HL-60 (cell line): ENCODE measurements around the gene PTPRK.

Source experiments
- DNase-seq, 2 experiments: peaks; one replicate each; pipeline ENCODE4 v3.0.0-alpha.2; 2010 to 2020; ENCODE audit warnings: low read depth in 1 of 2, low spot score in 1 of 2
- H3K27ac ChIP-seq: fragments of 250-450 bp; sonication (Bioruptor Pico); replicated peaks from 2 replicates; pipeline ENCODE4 v1.5.1; 2020; ENCODE audit warnings: mild to moderate bottlenecking, moderate library complexity
- H3K27me3 ChIP-seq: fragments of 250-450 bp; sonication (Bioruptor Pico); 2 replicates; pipeline ENCODE4 v1.5.1; 2021; ENCODE audit warnings: mild to moderate bottlenecking, moderate library complexity; ENCODE audit not compliant: insufficient read depth, poor library complexity, severe bottlenecking
- H3K4me3 ChIP-seq: replicated peaks from 2 replicates; pipeline ENCODE4 v1.5.1; 2011; ENCODE audit warnings: mild to moderate bottlenecking, control low read depth, low read length; ENCODE audit not compliant: insufficient read depth
- GABPA ChIP-seq: IDR thresholded peaks from 2 replicates; pipeline ENCODE4 v1.6.1; 2012; ENCODE audit warnings: low read depth
- POLR2AphosphoS5 ChIP-seq: IDR thresholded peaks from 2 replicates; pipeline ENCODE4 v1.6.1; 2012; ENCODE audit warnings: low read depth
- SPI1 ChIP-seq: IDR thresholded peaks from 2 replicates; pipeline ENCODE4 v1.6.1; 2012; ENCODE audit warnings: low read depth, mild to moderate bottlenecking, borderline replicate concordance
- TF ChIP-seq, protein P1 (sequence below): IDR thresholded peaks from one replicate; pipeline ENCODE4 v1.5.1; 2011; ENCODE audit warnings: low read length, control low read depth, inconsistent platforms; ENCODE audit not compliant: insufficient read depth
- TF ChIP-seq, protein P2 (sequence below): IDR thresholded peaks from 2 replicates; pipeline ENCODE4 v1.6.1; 2012; ENCODE audit warnings: low read depth; ENCODE audit not compliant: insufficient replicate concordance

PTPRK gene

GRCh38 chr6:128271527-128271926 lies 248.9 kb downstream of the PTPRK start:
- TF ChIP-seq GABPA = no peak
- TF ChIP-seq, protein P1, sequence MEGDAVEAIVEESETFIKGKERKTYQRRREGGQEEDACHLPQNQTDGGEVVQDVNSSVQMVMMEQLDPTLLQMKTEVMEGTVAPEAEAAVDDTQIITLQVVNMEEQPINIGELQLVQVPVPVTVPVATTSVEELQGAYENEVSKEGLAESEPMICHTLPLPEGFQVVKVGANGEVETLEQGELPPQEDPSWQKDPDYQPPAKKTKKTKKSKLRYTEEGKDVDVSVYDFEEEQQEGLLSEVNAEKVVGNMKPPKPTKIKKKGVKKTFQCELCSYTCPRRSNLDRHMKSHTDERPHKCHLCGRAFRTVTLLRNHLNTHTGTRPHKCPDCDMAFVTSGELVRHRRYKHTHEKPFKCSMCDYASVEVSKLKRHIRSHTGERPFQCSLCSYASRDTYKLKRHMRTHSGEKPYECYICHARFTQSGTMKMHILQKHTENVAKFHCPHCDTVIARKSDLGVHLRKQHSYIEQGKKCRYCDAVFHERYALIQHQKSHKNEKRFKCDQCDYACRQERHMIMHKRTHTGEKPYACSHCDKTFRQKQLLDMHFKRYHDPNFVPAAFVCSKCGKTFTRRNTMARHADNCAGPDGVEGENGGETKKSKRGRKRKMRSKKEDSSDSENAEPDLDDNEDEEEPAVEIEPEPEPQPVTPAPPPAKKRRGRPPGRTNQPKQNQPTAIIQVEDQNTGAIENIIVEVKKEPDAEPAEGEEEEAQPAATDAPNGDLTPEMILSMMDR = no peak
- Histone ChIP-seq H3K27me3 (no peaks in the 10 kb centered on the region), H3K4me3 (no peak overlapping the region), H3K27ac (no peak overlapping the region)
- DNase-seq = no peak

DNA sequence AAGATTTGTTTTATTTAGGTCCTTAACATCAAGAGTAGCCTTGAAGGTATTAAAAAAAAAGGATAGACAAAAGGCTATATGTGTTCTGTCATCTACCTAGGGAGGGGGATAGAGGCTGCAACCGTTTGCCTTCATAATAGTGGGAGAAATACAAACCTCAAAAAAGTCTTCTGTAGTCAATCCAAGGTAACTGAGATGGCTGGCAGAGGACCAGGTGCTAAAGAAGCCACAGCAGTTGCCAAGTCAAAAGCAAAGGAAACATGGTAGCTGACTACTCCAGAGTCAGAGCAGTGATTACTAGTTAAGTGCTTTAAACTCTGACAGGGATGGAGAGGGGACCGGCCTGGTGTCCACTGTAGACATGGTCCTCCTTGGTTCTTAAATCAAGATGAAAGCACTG lies 249.4 kb downstream of the PTPRK start:
- no peak overlapping the region for H3K27ac ChIP-seq
- no peak for DNase-seq
- H3K27me3 ChIP-seq = no peaks in the 10 kb centered on the region
- no peak for TF ChIP-seq GABPA
- no peak for TF ChIP-seq POLR2AphosphoS5
- TF ChIP-seq, protein P1 = no peak
- TF ChIP-seq SPI1 = no peak
- TF ChIP-seq, protein P2, sequence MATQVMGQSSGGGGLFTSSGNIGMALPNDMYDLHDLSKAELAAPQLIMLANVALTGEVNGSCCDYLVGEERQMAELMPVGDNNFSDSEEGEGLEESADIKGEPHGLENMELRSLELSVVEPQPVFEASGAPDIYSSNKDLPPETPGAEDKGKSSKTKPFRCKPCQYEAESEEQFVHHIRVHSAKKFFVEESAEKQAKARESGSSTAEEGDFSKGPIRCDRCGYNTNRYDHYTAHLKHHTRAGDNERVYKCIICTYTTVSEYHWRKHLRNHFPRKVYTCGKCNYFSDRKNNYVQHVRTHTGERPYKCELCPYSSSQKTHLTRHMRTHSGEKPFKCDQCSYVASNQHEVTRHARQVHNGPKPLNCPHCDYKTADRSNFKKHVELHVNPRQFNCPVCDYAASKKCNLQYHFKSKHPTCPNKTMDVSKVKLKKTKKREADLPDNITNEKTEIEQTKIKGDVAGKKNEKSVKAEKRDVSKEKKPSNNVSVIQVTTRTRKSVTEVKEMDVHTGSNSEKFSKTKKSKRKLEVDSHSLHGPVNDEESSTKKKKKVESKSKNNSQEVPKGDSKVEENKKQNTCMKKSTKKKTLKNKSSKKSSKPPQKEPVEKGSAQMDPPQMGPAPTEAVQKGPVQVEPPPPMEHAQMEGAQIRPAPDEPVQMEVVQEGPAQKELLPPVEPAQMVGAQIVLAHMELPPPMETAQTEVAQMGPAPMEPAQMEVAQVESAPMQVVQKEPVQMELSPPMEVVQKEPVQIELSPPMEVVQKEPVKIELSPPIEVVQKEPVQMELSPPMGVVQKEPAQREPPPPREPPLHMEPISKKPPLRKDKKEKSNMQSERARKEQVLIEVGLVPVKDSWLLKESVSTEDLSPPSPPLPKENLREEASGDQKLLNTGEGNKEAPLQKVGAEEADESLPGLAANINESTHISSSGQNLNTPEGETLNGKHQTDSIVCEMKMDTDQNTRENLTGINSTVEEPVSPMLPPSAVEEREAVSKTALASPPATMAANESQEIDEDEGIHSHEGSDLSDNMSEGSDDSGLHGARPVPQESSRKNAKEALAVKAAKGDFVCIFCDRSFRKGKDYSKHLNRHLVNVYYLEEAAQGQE = no peak
- no peak overlapping the region for H3K4me3 ChIP-seq

- Histone ChIP-seq H3K27me3 (no peaks in the 10 kb centered on the region), H3K27ac (no peak overlapping the region), H3K4me3 (no peak overlapping the region)
- DNase-seq = no peak
- no peak for TF ChIP-seq GABPA
- no peak for TF ChIP-seq POLR2AphosphoS5
- TF ChIP-seq, protein P1 = no peak
- TF ChIP-seq, protein P2 = no peak
- no peak for TF ChIP-seq SPI1
These were observed 253.5 kb downstream of the PTPRK start for GRCh38 chr6:128266946-128267345.

DNA sequence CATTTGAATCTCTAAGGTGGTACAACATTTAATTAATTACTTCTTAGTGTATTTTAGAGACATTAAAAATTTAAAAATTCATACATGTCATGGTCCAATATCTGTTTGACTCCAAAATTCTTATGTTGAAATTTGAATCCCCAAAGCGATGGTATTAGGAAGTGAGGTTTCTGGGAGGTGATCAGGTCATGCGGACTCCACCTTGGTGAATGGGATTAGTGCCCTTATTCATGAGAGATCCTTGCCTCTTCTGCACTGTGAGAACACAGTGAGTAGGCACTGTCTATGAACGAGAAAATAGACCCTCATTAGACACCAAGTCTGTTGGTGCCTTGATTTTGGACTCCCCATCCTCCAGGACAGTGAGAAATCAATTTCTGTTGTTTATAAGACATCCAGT lies 254.7 kb downstream of the PTPRK start:
- TF ChIP-seq, protein P2 = no peak
- TF ChIP-seq GABPA (no peak), POLR2AphosphoS5 (no peak), SPI1 (no peak)
- TF ChIP-seq, protein P1 = no peak
- Histone ChIP-seq H3K27ac (no peak overlapping the region), H3K27me3 (no peaks in the 10 kb centered on the region), H3K4me3 (no peak overlapping the region)
- DNase-seq = no peak
